MM.1S (cell line): Measurements from ENCODE around the gene MARCHF6.

Experiments used
- CTCF ChIP-seq: fragments of 300-600 bp; sonication (generic); IDR thresholded peaks from 2 replicates; pipeline ENCODE4 v1.5.1; 2016; ENCODE audit warnings: antibody characterized with exemption, low read length, mixed read lengths
- EZH2 ChIP-seq: fragments of 300-600 bp; sonication (generic); optimal IDR thresholded peaks from 2 replicates; pipeline ENCODE3; 2017; ENCODE audit warnings: low read depth, mild to moderate bottlenecking, antibody characterized with exemption, low read length, mixed read lengths
- EZH2phosphoT487 ChIP-seq: fragments of 300-600 bp; sonication (generic); IDR thresholded peaks from 2 replicates; pipeline ENCODE4 v1.6.1; 2018; ENCODE audit warnings: antibody characterized with exemption, low read length

GRCh38 chr5:10372726-10373709, 19.5 kb downstream of the MARCHF6 start:
- TF ChIP-seq CTCF: no peak
- no peak for TF ChIP-seq EZH2phosphoT487
- no peak for TF ChIP-seq EZH2
